HCT116 (cell line): ENCODE measurements around the gene A4GNT. TPM values are rescaled to one million over a fixed set of nuclear protein-coding genes. Genes with fewer than 3 reads are reported as not detected.
A peak's percentile ranks its signal among the peaks of the same experiment; 100 is the strongest.

Source experiments
- ATAC-seq: fragments of 200-7000 bp; cut with Tn5 transposase; 2 replicates; pipeline ENCODE4 v1.9.1; 2020; ENCODE audit warnings: mild to moderate bottlenecking, moderate library complexity
- BruUV-seq: library from RNA; stranded (reverse); fragments of 400-500 nt; replicated peaks from 2 replicates; lab custom pipeline; 2021; lab: Mats Ljungman, UMichigan
- CTCF ChIA-PET: fragments of 300-600 bp; sonication (Branson Sonifier 250); formaldehyde crosslinking; loops from one replicate; lab custom pipeline; 2021; ENCODE audit warnings: antibody characterized with exemption; lab: Charles Lee
- POLR2A ChIA-PET: fragments of 300-600, 350-600 bp; sonication (Branson Sonifier 250); formaldehyde crosslinking; loops from one replicate; lab custom pipeline; 2021; ENCODE audit warnings: antibody characterized with exemption; lab: Charles Lee
- RAD21 ChIA-PET, 2 experiments: fragments of 300-600 bp; sonication (Branson Sonifier 250); formaldehyde crosslinking; loops; one replicate each; lab custom pipeline; 2023; ENCODE audit warnings: low total read pairs in 2 of 2; ENCODE audit not compliant: uncharacterized antibody in 2 of 2, unreplicated experiment in 2 of 2, low non-redundant PET in 1 of 2; lab: Charles Lee
- DNase-seq: peaks from one replicate; pipeline ENCODE4 v3.0.0-alpha.2; 2010; ENCODE audit warnings: low read depth, low spot score
- H2AFZ ChIP-seq: fragments of 200-600 bp; shearing (Covaris generic), sonication (generic); 2 replicates; pipeline ENCODE4 v1.6.1; 2017; ENCODE audit warnings: low read depth, mixed run types, mixed read lengths, antibody characterized with exemption, low read length; ENCODE audit not compliant: poor library complexity, severe bottlenecking
- H3K27ac ChIP-seq: 2 replicates; pipeline ENCODE4 v1.5.1; 2012; ENCODE audit warnings: low read depth, low read length
- H3K27me3 ChIP-seq: fragments of 200-600 bp; sonication (generic); 2 replicates; pipeline ENCODE4 v1.6.1; 2016; ENCODE audit warnings: mixed run types, low read length, mixed read lengths; ENCODE audit not compliant: insufficient read depth
- H3K36me3 ChIP-seq, 2 experiments: fragments of 200-500 bp in 1 of 2; fragments of 200-600 bp in 1 of 2; sonication (Bioruptor generic) in 1 of 2; sonication (generic) in 1 of 2; 2 replicates each; pipeline versions ENCODE4 v1.5.1 to v1.6.1; 2014 to 2016; ENCODE audit warnings: low read length in 2 of 2, inconsistent platforms in 1 of 2, mixed read lengths in 1 of 2, mixed run types in 1 of 2; ENCODE audit not compliant: insufficient read depth in 2 of 2, control insufficient read depth in 1 of 2
- H3K4me1 ChIP-seq, 2 experiments: fragments of 200-600 bp in 1 of 2; sonication (generic) in 1 of 2; 2 replicates each; pipeline versions ENCODE4 v1.5.1 to v1.6.1; 2012 to 2017; ENCODE audit warnings: low read length in 2 of 2, inconsistent platforms in 1 of 2, mild to moderate bottlenecking in 1 of 2, mixed read lengths in 1 of 2, mixed run types in 1 of 2, moderate library complexity in 1 of 2; ENCODE audit not compliant: insufficient read depth in 2 of 2, control insufficient read depth in 1 of 2
- H3K4me2 ChIP-seq: fragments of 200-600 bp; sonication (generic); 2 replicates; pipeline ENCODE4 v1.6.1; 2017; ENCODE audit warnings: mixed run types, low read length, mixed read lengths
- H3K4me3 ChIP-seq, 2 experiments: fragments of 200-600 bp in 1 of 2; sonication (generic) in 1 of 2; replicated peaks in 1 of 2; 2 replicates each; pipeline ENCODE4 v1.5.1; 2011 to 2016; ENCODE audit warnings: low read length in 2 of 2, control low read depth in 1 of 2, low read depth in 1 of 2, mild to moderate bottlenecking in 1 of 2, mixed read lengths in 1 of 2, mixed run types in 1 of 2
- H3K79me2 ChIP-seq: fragments of 200-600 bp; sonication (generic); 2 replicates; pipeline ENCODE4 v1.6.1; 2017; ENCODE audit warnings: mild to moderate bottlenecking, mixed run types, low read length, moderate library complexity, mixed read lengths; ENCODE audit not compliant: insufficient read depth
- H3K9ac ChIP-seq: fragments of 200-600 bp; sonication (generic); 2 replicates; pipeline ENCODE4 v1.6.1; 2016; ENCODE audit warnings: low read length, mixed read lengths
- H3K9me2 ChIP-seq: fragments of 200-600 bp; sonication (generic), shearing (Covaris generic); 2 replicates; pipeline ENCODE4 v1.6.1; 2017; ENCODE audit warnings: mixed run types, mild to moderate bottlenecking, moderate library complexity; ENCODE audit not compliant: insufficient read depth
- H3K9me3 ChIP-seq, 2 experiments: fragments of 200-500 bp in 1 of 2; fragments of 200-600 bp in 1 of 2; sonication (Bioruptor generic) in 1 of 2; sonication (generic) in 1 of 2; 2 replicates each; pipeline ENCODE4 v1.6.1; 2014 to 2017; ENCODE audit warnings: low read length in 2 of 2, mixed read lengths in 2 of 2, inconsistent platforms in 1 of 2, low read depth in 1 of 2, mild to moderate bottlenecking in 1 of 2, mixed run types in 1 of 2, moderate library complexity in 1 of 2; ENCODE audit not compliant: control insufficient read depth in 1 of 2, insufficient read depth in 1 of 2
- H4K20me1 ChIP-seq: fragments of 200-600 bp; sonication (generic), shearing (Covaris generic); 2 replicates; pipeline ENCODE4 v1.6.1; 2017; ENCODE audit warnings: mixed run types, mild to moderate bottlenecking, moderate library complexity; ENCODE audit not compliant: insufficient read depth
- MAX ChIP-seq: IDR thresholded peaks from 2 replicates; pipeline ENCODE4 v1.6.1; 2012
- POLR2A ChIP-seq: IDR thresholded peaks from 2 replicates; pipeline ENCODE4 v1.7.0; 2011; ENCODE audit warnings: borderline replicate concordance; ENCODE audit not compliant: insufficient read depth, insufficient read length; ENCODE audit errors: extremely low read depth
- RAD21 ChIP-seq: IDR thresholded peaks from 2 replicates; pipeline ENCODE4 v1.6.1; 2012; ENCODE audit warnings: low read depth, mild to moderate bottlenecking
- REST ChIP-seq: IDR thresholded peaks from 2 replicates; pipeline ENCODE4 v1.6.1; 2012; ENCODE audit warnings: low read depth
- SIN3A ChIP-seq: IDR thresholded peaks from 2 replicates; pipeline ENCODE4 v1.6.1; 2012; ENCODE audit warnings: low read depth
- SP1 ChIP-seq: IDR thresholded peaks from 2 replicates; pipeline ENCODE4 v1.6.1; 2012; ENCODE audit warnings: low read depth
- YY1 ChIP-seq: IDR thresholded peaks from 2 replicates; pipeline ENCODE4 v1.6.1; 2011; ENCODE audit warnings: low read length, low read depth, moderate library complexity, mild to moderate bottlenecking; ENCODE audit not compliant: insufficient replicate concordance; ENCODE audit errors: extremely low read depth
- ZFX ChIP-seq: fragments of 450-650 bp; IDR thresholded peaks from 2 replicates; pipeline ENCODE4 v1.6.1; 2017
- intact Hi-C: fragments of 100-400 bp; cut with micrococcal nuclease; formaldehyde crosslinking; loops from 2 replicates; pipeline ENCODE4 v1.10.0; 2022
- total RNA-seq: library from RNA; stranded (reverse); gene quantifications from one replicate; pipeline ENCODE4 v1.2.1, GENCODE V29; 2021; ENCODE audit not compliant: unreplicated experiment

Gene A4GNT
- total RNA-seq, 1 experiment from 2014 or later = not detected

GRCh38 chr3:138114988-138115971 is 16.9 kb downstream of the A4GNT start, which contains the start of gene DZIP1L (continued):
- no peak for TF ChIP-seq REST
- peak; percentile 70 for TF ChIP-seq ZFX
- no peak; the same call in 1 of the 2 replicates for TF ChIP-seq SP1
- TF ChIP-seq POLR2A = no peak
- TF ChIP-seq SIN3A = peak; percentile 37; the same call in 1 of the 2 replicates

DNA sequence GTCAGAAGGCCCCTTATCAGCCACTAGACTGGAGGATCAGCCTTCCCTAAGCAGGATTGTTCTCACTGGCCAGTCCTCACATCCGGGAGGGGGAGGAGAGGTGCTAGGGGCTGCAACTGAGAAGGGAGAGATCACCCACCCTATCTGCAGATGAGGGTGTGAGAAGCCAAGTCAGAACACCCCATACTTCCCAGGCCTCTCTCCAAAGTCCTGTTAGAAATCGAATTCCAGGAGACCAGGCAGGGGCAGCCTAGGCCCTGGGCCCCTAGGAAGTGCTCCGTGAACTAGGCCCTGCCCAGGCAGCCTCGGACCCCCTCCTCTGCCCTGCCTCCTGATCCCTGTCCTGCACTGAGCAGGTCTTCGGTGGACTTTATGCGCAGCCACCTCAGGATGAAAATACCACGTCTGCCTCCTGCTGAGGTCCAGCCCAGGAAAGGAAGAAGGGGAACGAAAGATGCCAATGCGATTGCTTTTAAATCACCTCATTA is 17.7 kb downstream of the A4GNT start:
- ChIA-PET CTCF (no interaction called here), RAD21 (no interaction called here), POLR2A (no interaction called here)
- peak overlapping the region; percentile 79 to 90 for H3K4me3 ChIP-seq
- H3K4me1 ChIP-seq = peaks cover 13 to 39% of the 10 kb centered on the region in 2 experiments
- TF ChIP-seq RAD21 (no peak), MAX (no peak), YY1 (no peak)
- H3K9me3 ChIP-seq = no peaks in the 10 kb centered on the region
- intact Hi-C loops = no loop called here
- BruUV-seq = TSS peak; percentile 42
- no peaks in the 10 kb centered on the region for H3K9me2 ChIP-seq
- no peaks in the 10 kb centered on the region for H3K27me3 ChIP-seq
- DNase-seq (no peak), ATAC-seq (peak; percentile 12; the same call in 1 of the 2 replicates)
- no peaks in the 10 kb centered on the region for H3K36me3 ChIP-seq
- no peaks in the 10 kb centered on the region for H4K20me1 ChIP-seq
- peak overlapping the region; percentile 79 for H3K9ac ChIP-seq
- peak overlapping the region; percentile 100 for H3K4me2 ChIP-seq
- H3K27ac ChIP-seq = peak overlapping the region; percentile 91
- H3K79me2 ChIP-seq = peaks cover 24% of the 10 kb centered on the region; the same call in 1 of the 2 replicates
- H2AFZ ChIP-seq = peak overlapping the region; percentile 90
